Mucosa of descending colon (tissue), 3 donors: Measurements from ENCODE around the gene ADGRA3. TPM values are rescaled to one million over a fixed set of nuclear protein-coding genes. Genes with fewer than 3 reads are reported as not detected.

Source experiments
- ATAC-seq: fragments of 200-7000 bp; cut with Tn5 transposase; one replicate; pipeline ENCODE4 v1.9.1; 2020; ENCODE audit warnings: mild to moderate bottlenecking, moderate library complexity
- DNase-seq, 3 donors: peaks; one replicate each; pipeline ENCODE4 v3.0.0-alpha.2; 2020
- H3K36me3 ChIP-seq: fragments of 200-600 bp; one replicate; pipeline ENCODE4 v1.8.0; 2021; ENCODE audit warnings: low read depth, mild to moderate bottlenecking
- H3K4me1 ChIP-seq: fragments of 200-600 bp; one replicate; pipeline ENCODE4 v1.8.0; 2021; ENCODE audit warnings: low read depth, mild to moderate bottlenecking
- H3K4me3 ChIP-seq: fragments of 200-600 bp; one replicate; pipeline ENCODE4 v1.8.0; 2021; ENCODE audit warnings: mild to moderate bottlenecking
- H3K9me3 ChIP-seq: fragments of 200-600 bp; one replicate; pipeline ENCODE4 v1.8.0; 2021; ENCODE audit warnings: mild to moderate bottlenecking
- intact Hi-C, 2 donors: fragments of 100-400 bp; cut with DNase I in 1 of 2; cut with micrococcal nuclease in 1 of 2; formaldehyde crosslinking; loops; one replicate each; pipeline versions ENCODE4 v1.11.0 to v1.11.1; 2022; cut with DNase I, micrococcal nuclease
- total RNA-seq, 3 donors: library from RNA; stranded (reverse); fragmentation: NEBNext Ultra II Directional in 2 of 3; extraction: Animal tissue kit (Norgen Biotek cat#: 25700) in 2 of 3; gene quantifications; one replicate each; pipeline versions ENCODE4 v1.2.1 to v1.2.4, GENCODE V29; 2021 to 2023
- TF ChIP-seq, protein P1 (sequence below): fragments of 200-600 bp; IDR thresholded peaks from one replicate; pipeline ENCODE4 v1.8.0; 2022; ENCODE audit warnings: antibody characterized with exemption, mild to moderate bottlenecking
- donor health status: DM: no; HTN: no; CAD: no; lungs with moderate emphysema.
- donor health status: DM: no; HTN: no; CAD: no.
- donor health status: DM: no; HTN: yes; CAD: no.

The ADGRA3 gene
- total RNA-seq, 3 donors from 2014 or later, result 47.0 to 104 (median 73.6) TPM

DNA sequence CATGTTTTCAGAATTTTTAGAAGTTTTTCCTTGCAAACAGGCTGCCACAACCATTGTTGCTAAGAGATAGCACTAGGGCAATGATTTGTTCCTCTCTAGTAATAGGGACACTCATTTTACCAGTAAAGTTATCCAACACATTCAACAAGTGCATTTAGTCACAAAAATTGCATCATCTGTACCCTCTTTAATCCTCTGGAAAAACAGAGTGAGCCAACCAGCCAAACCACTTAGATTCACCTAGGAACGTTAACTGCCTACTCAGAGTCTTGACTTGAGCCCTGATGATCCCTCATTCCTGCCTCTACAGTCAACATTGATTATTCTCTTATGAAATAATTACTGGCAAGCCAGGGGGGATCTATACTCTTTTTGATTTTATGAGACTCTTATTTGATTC lies 17.0 kb upstream of the ADGRA3 start:
- ATAC-seq, result no peak
- Histone ChIP-seq H3K36me3 (no peaks in the 10 kb centered on the region), H3K4me3 (no peak overlapping the region), H3K4me1 (no peaks in the 10 kb centered on the region), H3K9me3 (peaks cover 11% of the 10 kb centered on the region)
- TF ChIP-seq, protein P1, sequence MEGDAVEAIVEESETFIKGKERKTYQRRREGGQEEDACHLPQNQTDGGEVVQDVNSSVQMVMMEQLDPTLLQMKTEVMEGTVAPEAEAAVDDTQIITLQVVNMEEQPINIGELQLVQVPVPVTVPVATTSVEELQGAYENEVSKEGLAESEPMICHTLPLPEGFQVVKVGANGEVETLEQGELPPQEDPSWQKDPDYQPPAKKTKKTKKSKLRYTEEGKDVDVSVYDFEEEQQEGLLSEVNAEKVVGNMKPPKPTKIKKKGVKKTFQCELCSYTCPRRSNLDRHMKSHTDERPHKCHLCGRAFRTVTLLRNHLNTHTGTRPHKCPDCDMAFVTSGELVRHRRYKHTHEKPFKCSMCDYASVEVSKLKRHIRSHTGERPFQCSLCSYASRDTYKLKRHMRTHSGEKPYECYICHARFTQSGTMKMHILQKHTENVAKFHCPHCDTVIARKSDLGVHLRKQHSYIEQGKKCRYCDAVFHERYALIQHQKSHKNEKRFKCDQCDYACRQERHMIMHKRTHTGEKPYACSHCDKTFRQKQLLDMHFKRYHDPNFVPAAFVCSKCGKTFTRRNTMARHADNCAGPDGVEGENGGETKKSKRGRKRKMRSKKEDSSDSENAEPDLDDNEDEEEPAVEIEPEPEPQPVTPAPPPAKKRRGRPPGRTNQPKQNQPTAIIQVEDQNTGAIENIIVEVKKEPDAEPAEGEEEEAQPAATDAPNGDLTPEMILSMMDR, result no peak
- intact Hi-C loops, result no loop called here
- no peak for DNase-seq

DNA sequence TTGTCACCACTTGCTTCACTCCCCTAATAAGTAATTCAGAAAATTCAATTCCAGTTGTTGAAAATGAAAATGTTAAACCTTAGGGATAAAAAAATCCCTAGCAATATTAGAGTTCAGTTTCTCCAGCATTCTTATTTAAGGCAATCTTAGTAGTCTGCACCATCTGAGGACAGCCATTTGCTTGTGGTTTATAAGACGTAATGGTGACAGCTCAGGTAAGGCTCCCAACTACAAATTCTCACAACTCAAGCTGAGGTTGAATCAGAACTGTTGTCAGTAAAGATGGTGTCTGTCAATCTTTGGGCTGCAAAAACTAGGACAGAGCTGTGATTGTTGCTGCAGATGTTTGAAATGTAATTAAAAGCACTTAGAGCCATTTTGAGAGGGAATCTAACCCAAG lies 16.3 kb upstream of the ADGRA3 start:
- Histone ChIP-seq H3K4me3 (no peak overlapping the region), H3K9me3 (peaks cover 11% of the 10 kb centered on the region), H3K36me3 (no peaks in the 10 kb centered on the region), H3K4me1 (no peaks in the 10 kb centered on the region)
- intact Hi-C loops, result no loop called here
- TF ChIP-seq, protein P1, result no peak
- no peak for DNase-seq
- ATAC-seq, result no peak

DNA sequence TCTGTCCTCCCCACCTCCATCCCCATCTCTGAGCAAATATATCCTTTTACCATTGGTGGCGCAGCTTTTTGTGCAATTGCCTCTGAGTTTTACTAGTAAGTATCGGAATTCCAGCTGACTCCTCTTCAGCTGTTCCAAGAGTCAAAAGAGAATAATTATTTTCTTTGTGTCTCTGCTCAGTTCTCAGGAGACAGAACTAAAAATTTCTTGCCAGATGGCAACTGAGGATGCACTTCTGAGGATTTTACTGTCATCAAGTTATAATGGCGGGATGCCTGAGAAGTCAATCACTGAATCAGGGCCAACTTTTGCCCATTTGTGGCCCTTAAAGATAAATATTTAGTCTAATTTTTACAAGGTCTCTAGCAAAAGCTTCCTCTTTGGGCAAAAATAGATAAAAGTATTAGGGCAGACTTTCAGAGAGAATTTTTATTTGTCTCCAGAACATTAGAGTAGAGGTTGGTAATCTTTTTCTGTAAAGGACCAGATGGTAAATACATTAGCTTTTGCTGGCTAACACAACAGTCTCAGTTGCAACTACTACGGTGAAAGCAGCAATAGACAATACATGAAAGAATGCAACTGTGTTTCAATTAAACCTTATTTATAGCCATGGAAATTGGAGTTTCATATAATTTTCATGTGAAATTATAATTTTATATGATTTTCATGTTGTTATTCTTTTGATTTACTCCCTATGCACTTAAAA lies 15.6 kb upstream of the ADGRA3 start:
- DNase-seq (no peak), ATAC-seq (no peak)
- Histone ChIP-seq H3K9me3 (peaks cover 11% of the 10 kb centered on the region), H3K36me3 (no peaks in the 10 kb centered on the region), H3K4me3 (no peak overlapping the region), H3K4me1 (no peaks in the 10 kb centered on the region)
- TF ChIP-seq, protein P1, result no peak
- intact Hi-C loops, result no loop called here

DNA sequence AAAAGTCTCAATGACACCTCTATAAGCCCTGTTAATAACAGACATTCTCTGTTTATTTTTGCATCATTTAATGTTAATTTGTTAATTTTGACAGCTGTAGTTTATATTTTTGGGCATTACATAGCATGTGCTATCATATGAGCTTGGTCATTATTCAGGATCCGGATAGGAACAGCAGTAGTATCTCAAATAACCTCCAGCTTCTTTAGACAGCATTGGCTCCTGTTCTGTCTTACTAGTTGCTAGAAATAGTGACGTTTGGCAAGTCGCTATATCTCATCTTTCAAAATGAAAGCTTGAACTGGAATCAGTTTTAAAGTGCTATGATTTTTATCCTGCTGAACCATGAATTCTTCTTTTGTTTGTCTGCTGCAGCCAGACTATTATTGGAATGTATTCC lies 9.0 kb upstream of the ADGRA3 start:
- intact Hi-C loops, result no loop called here
- no peaks in the 10 kb centered on the region for H3K36me3 ChIP-seq

DNA sequence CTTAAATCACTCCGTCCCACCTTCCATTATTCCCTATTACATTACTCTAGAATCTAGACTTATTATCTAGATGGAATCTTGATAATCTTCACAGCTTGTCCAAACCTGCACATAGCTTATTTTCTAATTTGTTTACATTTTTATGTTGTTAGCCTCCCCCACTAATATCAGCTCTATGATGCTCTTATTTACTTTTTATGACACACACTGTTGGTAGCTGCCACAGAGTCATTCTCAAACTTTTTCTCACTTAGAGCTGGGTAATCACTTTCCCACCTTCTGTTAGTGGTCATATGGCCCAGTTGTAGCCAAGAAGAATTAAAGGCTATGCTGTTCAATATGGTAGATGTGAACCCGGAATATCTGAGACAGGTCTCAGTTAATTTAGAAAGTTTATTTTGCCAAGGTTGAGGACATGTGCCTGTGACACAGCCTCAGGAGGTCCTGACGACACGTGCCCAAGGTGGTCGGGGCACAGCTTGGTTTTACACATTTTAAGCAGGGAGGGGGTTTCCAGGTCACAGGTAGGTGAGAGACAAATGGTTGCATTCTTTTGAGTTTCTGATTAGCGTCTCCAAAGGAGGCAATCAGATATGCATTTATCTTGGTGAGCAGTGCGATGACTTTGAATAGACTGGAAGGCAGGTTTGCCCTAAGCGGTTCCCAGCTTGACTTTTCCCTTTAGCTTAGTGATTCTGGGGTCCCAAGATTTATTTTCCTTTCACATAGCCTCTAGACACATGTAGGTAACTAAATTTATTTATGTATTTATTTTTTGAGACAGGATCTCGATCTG lies 7.0 kb upstream of the ADGRA3 start:
- TF ChIP-seq, protein P1, result no peak
- Histone ChIP-seq H3K4me3 (no peak overlapping the region), H3K9me3 (no peaks in the 10 kb centered on the region), H3K36me3 (no peaks in the 10 kb centered on the region), H3K4me1 (peaks cover 3% of the 10 kb centered on the region)
- intact Hi-C loops, result no loop called here
- ATAC-seq, result no peak
- DNase-seq, result no peak

More for the DNA sequence above, 9.0 kb upstream of the ADGRA3 start:
- TF ChIP-seq, protein P1, result no peak
- ATAC-seq (no peak), DNase-seq (no peak)
- Histone ChIP-seq H3K4me3 (no peak overlapping the region), H3K9me3 (no peaks in the 10 kb centered on the region), H3K4me1 (peaks cover 3% of the 10 kb centered on the region)
